Left colon (tissue), 2 donors: ENCODE measurements around the gene HGF. TPM values are rescaled to one million over a fixed set of nuclear protein-coding genes. Genes with fewer than 3 reads are reported as not detected.

Experiments used
- ATAC-seq: fragments of 200-7000 bp; cut with Tn5 transposase; one replicate; pipeline ENCODE4 v1.9.1; 2020; ENCODE audit warnings: mild to moderate bottlenecking, moderate library complexity
- DNase-seq, 2 donors: peaks; one replicate each; pipeline ENCODE4 v3.0.0-alpha.2; 2020
- intact Hi-C, 2 donors: fragments of 100-400 bp; cut with DNase I in 1 of 2; cut with micrococcal nuclease in 1 of 2; formaldehyde crosslinking; loops; one replicate each; pipeline versions ENCODE4 v1.11.2 to v1.14.0; 2022; cut with DNase I, micrococcal nuclease
- total RNA-seq, 2 donors: library from RNA; stranded (reverse); fragmentation: NEBNext Ultra II Directional; extraction: Animal tissue kit (Norgen Biotek cat#: 25700); gene quantifications; one replicate each; pipeline ENCODE4 v1.2.1, GENCODE V29; 2021
- donor health status: DM: no; HTN: no; CAD: no.
- donor health status: DM: yes; HTN: yes; CAD: no.

The HGF gene
- total RNA-seq, 2 donors from 2014 or later, result 0.98 to 3.2 TPM

GRCh38 chr7:81659697-81660395 lies 110.0 kb downstream of the HGF start:
- ATAC-seq (no peak), DNase-seq (no peak)
- intact Hi-C loops, result no loop called here

DNA sequence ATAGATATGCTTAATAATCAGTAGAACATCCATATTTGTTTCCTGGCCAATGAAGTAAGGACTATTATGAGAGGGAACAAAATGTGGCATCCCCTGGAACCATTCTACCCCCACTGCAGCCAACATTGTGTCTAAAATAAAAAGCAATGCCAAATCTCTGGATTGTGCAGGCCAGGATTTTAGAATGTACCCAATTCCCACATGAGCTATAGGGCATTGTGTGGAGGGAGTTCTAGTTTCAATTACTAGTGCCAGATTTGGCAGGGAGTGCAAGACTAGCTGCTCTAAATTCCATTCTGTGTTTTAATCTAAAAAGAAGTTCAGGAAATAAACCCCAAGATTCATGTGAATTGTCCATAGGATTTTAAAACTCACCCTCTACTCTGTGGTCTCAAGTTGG lies 112.3 kb downstream of the HGF start:
- no peak for DNase-seq
- intact Hi-C loops, result no loop called here
- ATAC-seq, result no peak

GRCh38 chr7:81655271-81655670 lies 114.6 kb downstream of the HGF start:
- intact Hi-C loops, result no loop called here
- ATAC-seq, result no peak
- DNase-seq, result no peak

DNA sequence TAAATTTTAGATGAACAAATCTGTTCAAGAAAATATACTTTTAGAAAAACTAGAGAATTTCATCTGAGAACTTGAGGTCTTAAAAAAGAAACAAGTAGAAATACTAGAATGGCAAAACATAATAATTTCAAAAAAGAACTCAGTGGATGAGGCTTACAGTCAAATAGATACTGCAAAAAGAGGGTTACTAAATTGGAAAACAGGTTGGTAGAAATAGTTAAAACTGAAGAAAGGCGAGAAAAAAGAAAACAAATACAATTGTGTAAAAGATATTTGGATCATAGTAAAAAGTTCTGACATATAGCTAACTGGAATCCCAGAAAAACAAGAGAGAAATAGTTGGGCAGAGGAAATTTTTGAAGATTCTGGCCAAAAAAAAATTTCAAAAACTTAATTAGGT lies 117.6 kb downstream of the HGF start:
- DNase-seq (no peak), ATAC-seq (no peak)
- intact Hi-C loops, result no loop called here
